Mesothelial cell of epicardium (in vitro differentiated cells): Measurements from ENCODE around the gene ECE1. TPM values are rescaled to one million over a fixed set of nuclear protein-coding genes. Genes with fewer than 3 reads are reported as not detected.

Source experiments
- DNase-seq, 2 experiments: peaks; one replicate each; pipeline ENCODE4 v3.0.0; 2021; ENCODE audit warnings: low spot score in 2 of 2; ENCODE audit not compliant: unreplicated experiment in 2 of 2
- H3K27ac Mint-ChIP-seq: 2 replicates; pipeline ENCODE4 v1.8.0; 2021; ENCODE audit warnings: mixed read lengths
- H3K27me3 Mint-ChIP-seq: 2 replicates; pipeline ENCODE4 v1.8.0; 2021; ENCODE audit warnings: low read depth, mixed read lengths
- H3K36me3 Mint-ChIP-seq: 2 replicates; pipeline ENCODE4 v1.8.0; 2021; ENCODE audit warnings: mixed read lengths
- H3K4me1 Mint-ChIP-seq: 2 replicates; pipeline ENCODE4 v1.8.0; 2021; ENCODE audit warnings: mixed read lengths
- H3K4me3 Mint-ChIP-seq: 2 replicates; pipeline ENCODE4 v1.8.0; 2021; ENCODE audit warnings: mild to moderate bottlenecking, moderate library complexity, mixed read lengths
- H3K9me3 Mint-ChIP-seq: 2 replicates; pipeline ENCODE4 v1.8.0; 2021; ENCODE audit warnings: mixed read lengths
- total RNA-seq: library from RNA; stranded (reverse); gene quantifications from 3 replicates; pipeline ENCODE4 v1.2.1, GENCODE V29; 2021
- TF ChIP-seq, protein P1 (sequence below): fragments of 200-600 bp; sonication (generic); IDR thresholded peaks from one replicate; pipeline ENCODE4 v1.5.0; 2021; ENCODE audit warnings: antibody characterized with exemption; ENCODE audit not compliant: unreplicated experiment

Gene ECE1
- total RNA-seq, 1 donor from 2014 or later: 41.1 TPM

DNA sequence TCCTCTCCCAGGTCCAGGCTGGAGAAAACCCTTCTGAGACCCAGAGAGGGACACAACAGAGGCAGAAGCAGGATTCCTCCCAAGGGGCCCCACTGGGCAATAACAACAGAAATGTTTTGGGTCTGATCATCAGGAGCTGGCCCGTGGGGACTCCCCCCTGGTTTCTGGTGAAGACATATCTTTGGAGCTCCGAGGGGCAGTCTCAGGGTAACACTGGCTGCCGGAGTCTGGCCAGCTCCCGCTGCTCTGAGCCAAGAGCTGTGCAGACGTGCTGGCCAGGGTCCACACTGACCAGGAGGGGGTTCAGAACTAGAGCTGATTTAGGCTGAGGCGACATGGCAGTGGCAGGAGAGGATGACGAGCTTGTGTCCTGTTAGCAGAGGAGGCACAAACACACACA lies 13.1 kb downstream of the ECE1 start:
- Mint-ChIP-seq H3K4me3 (no peak overlapping the region), H3K27ac (no peak overlapping the region), H3K36me3 (no peaks in the 10 kb centered on the region), H3K9me3 (no peaks in the 10 kb centered on the region), H3K4me1 (peaks cover 19% of the 10 kb centered on the region), H3K27me3 (no peaks in the 10 kb centered on the region)
- no peak for DNase-seq
- TF ChIP-seq, protein P1, sequence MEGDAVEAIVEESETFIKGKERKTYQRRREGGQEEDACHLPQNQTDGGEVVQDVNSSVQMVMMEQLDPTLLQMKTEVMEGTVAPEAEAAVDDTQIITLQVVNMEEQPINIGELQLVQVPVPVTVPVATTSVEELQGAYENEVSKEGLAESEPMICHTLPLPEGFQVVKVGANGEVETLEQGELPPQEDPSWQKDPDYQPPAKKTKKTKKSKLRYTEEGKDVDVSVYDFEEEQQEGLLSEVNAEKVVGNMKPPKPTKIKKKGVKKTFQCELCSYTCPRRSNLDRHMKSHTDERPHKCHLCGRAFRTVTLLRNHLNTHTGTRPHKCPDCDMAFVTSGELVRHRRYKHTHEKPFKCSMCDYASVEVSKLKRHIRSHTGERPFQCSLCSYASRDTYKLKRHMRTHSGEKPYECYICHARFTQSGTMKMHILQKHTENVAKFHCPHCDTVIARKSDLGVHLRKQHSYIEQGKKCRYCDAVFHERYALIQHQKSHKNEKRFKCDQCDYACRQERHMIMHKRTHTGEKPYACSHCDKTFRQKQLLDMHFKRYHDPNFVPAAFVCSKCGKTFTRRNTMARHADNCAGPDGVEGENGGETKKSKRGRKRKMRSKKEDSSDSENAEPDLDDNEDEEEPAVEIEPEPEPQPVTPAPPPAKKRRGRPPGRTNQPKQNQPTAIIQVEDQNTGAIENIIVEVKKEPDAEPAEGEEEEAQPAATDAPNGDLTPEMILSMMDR: no peak

DNA sequence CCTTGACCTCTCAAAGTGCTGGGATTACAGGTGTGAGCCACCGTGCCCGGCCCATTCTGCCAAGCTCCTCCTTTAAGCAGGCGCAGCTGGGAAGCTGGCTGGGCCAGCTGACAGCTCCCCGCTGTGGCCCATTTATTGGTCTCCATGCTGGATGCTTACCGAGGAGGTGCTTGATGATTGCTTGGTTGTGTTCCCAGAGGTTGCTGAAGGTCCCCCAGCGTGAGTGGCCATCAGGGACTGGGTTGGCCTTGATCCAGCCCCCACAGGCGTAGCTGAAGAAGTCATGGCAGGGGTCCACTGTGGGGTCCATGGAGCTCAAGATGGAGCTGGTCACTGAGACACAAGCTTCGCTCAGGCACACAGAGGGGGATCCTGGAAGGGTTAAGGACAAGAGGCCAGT lies 17.7 kb downstream of the ECE1 start:
- Mint-ChIP-seq H3K4me1 (peaks cover 9% of the 10 kb centered on the region), H3K27me3 (no peaks in the 10 kb centered on the region), H3K9me3 (no peaks in the 10 kb centered on the region), H3K36me3 (peaks cover 3% of the 10 kb centered on the region), H3K27ac (no peak overlapping the region), H3K4me3 (no peak overlapping the region)
- DNase-seq: no peak
- TF ChIP-seq, protein P1: no peak

DNA sequence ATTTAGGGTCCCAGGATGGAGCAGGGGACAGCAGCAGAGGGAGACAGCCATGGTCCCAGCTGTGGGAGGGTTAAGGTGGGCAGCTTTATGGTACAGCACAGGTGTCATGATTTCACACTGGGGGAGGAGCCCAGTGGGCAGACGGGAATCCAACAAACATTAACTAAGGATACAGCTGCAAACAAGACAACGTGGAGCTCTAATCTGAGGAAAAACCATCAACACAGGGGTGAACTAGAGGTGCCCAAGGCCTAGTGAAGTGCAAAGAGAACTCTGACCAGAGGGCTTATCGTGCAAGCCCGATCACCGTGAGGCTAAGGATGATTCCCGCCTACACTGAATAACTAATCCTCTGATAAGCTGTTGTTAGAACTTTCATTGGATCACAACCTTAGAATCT lies 18.7 kb downstream of the ECE1 start:
- Mint-ChIP-seq H3K27ac (no peak overlapping the region), H3K4me1 (peaks cover 9% of the 10 kb centered on the region), H3K27me3 (no peaks in the 10 kb centered on the region), H3K4me3 (no peak overlapping the region), H3K36me3 (peaks cover 9% of the 10 kb centered on the region), H3K9me3 (peaks cover 3% of the 10 kb centered on the region)
- TF ChIP-seq, protein P1: no peak
- DNase-seq: no peak

DNA sequence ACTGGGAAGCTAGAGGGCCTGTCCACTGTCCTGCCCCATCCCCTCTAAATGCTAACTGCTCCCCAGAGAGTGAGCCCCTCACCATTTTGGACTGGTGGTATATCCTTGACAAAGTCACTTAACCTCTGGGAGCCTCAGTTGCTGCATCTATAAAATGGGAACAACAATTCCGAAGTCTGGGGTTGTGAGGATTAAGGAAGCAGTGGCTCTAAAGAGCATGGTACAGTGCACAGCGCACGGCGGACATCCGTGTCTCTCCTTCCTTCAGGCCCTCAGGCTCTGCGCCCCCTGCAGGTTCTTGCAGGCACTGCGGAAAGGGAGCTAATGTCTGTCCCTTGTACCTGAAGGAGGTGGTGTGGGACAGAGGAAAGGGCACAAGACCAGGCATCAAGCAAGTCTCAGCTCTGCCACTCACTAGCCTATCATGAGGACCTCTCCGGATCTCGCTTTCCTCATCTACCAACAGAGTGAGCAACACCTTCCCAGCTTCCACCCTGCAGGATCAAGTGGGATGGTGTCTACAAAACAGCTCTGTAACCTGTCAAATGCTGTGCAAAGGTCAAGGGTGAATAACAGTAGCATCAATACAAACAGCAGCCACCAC lies 20.1 kb downstream of the ECE1 start:
- no peak overlapping the region for H3K4me3 Mint-ChIP-seq
- peaks cover 3% of the 10 kb centered on the region for H3K9me3 Mint-ChIP-seq
- TF ChIP-seq, protein P1: peak; percentile 70
- DNase-seq: peak in 1 of 2 experiments; percentile 66
- peaks cover 9% of the 10 kb centered on the region for H3K36me3 Mint-ChIP-seq
- H3K27me3 Mint-ChIP-seq: no peaks in the 10 kb centered on the region
- H3K4me1 Mint-ChIP-seq: peaks cover 6% of the 10 kb centered on the region
- H3K27ac Mint-ChIP-seq: no peak overlapping the region

DNA sequence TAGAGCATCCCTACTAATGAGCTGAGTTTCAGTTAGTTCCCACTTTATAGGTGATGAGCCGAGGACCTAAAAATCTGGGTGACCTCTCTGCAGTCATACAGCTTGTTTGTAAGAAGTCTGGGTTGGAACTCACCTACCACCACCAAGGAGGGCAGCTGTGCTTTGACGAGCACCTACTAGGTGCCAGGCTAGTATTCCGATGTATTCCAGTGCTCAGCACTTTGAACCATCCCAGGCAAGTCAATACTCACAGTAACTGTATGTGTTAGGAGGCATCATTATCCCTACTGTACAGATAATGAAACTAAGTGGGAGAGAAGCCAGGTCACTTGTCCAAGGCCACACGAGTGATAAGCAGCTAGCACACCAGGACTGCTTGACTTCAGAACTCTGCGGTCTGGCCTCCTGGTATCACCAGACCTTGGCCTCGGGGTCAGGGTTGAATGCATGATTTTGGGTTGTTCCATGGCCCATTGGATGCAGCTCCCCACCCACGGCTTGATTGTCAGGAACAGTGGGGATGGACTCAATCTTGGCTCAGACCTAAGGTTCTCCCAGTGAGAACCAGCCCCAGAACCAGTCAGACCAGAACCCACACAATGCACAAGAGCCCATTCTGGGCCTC lies 20.7 kb downstream of the ECE1 start:
- peaks cover 9% of the 10 kb centered on the region for H3K36me3 Mint-ChIP-seq
- H3K9me3 Mint-ChIP-seq: peaks cover 3% of the 10 kb centered on the region
- TF ChIP-seq, protein P1: no peak
- H3K27ac Mint-ChIP-seq: no peak overlapping the region
- peaks cover 5% of the 10 kb centered on the region for H3K4me1 Mint-ChIP-seq
- no peak for DNase-seq
- H3K4me3 Mint-ChIP-seq: no peak overlapping the region
- no peaks in the 10 kb centered on the region for H3K27me3 Mint-ChIP-seq
